ENCODE measurements around the gene RAB7A. TPM values are rescaled to one million over a fixed set of nuclear protein-coding genes. Genes with fewer than 3 reads are reported as not detected.

Gene RAB7A
- total and polyA plus RNA-seq, 2 donors (not counting 1 experiment from before 2014, with no cell fraction given): 62.7 to 138 TPM

GRCh38 chr3:128861491-128861890 is 135.5 kb downstream of the RAB7A start:
- Mint-ChIP-seq H3K27ac (no peak overlapping the region), H3K4me1 (no peaks in the 10 kb centered on the region), H3K9me3 (ENCODE audit: insufficient read depth) (peaks cover 15% of the 10 kb centered on the region), H3K4me3 (no peak overlapping the region), H3K27me3 (no peaks in the 10 kb centered on the region)
- TF ChIP-seq CTCF (IDR thresholded peaks at IDR 0.05) (no peak), EZH2 (IDR thresholded peaks at IDR 0.05; ENCODE audit: borderline replicate concordance, insufficient read depth, low read depth, low read length, poor library complexity, severe bottlenecking) (no peak)
- WGBS (ENCODE audit: insufficient coverage): 89% methylated on average over 6 of the region's 6 CpGs
- no peaks in the 10 kb centered on the region for H3K36me3 ChIP-seq (replicated peaks in 1 of 2; ENCODE audit: control extremely low read depth in 1 of 2, control insufficient read depth in 1 of 2, extremely low read depth in 1 of 2, insufficient read depth in 2 of 2, low read length in 1 of 2)
- no peaks in the 10 kb centered on the region for H3K27me3 ChIP-seq (replicated peaks in 1 of 4; ENCODE audit: control extremely low read depth in 1 of 4, control insufficient read depth in 3 of 4, insufficient read depth in 4 of 4, low read length in 3 of 4)
- ChIA-PET POLR2A (no interaction called here), CTCF (no interaction called here)
- no peaks in the 10 kb centered on the region for H3K79me2 ChIP-seq (ENCODE audit: control insufficient read depth, insufficient read depth, low read length)
- no peaks in the 10 kb centered on the region for H4K20me1 ChIP-seq (ENCODE audit: control insufficient read depth, insufficient read depth, low read length, poor library complexity, severe bottlenecking)
- H3K4me1 ChIP-seq (ENCODE audit: control insufficient read depth in 2 of 2, insufficient read depth in 2 of 2, low read length in 2 of 2): no peaks in the 10 kb centered on the region
- intact Hi-C loops (cut with micrococcal nuclease): no loop called here
- H3K9ac ChIP-seq (ENCODE audit: low read length): no peak overlapping the region
- H3K4me3 ChIP-seq (ENCODE audit: control extremely low read depth in 1 of 5, extremely low read depth in 1 of 5, insufficient read depth in 1 of 5, low read depth in 2 of 5, low read length in 4 of 5): no peak overlapping the region
- peaks cover 0 to 55% (median 34%) of the 10 kb centered on the region in 3 donors for H3K9me3 ChIP-seq (ENCODE audit: control extremely low read depth in 1 of 3, control insufficient read depth in 2 of 3, insufficient read depth in 1 of 3, low read length in 2 of 3)
- no peak overlapping the region for H3K4me2 ChIP-seq (replicated peaks; ENCODE audit: low read depth, low read length, poor library complexity, severe bottlenecking)
- no peak overlapping the region for H2AFZ ChIP-seq (ENCODE audit: insufficient read depth, low read depth, low read length, poor library complexity, severe bottlenecking)
- no peak overlapping the region for H3K27ac ChIP-seq (ENCODE audit: low read length in 2 of 2)
- no peak for DNase-seq
- no peak for ATAC-seq (ENCODE audit: low read depth)

- peaks cover 9% of the 10 kb centered on the region for H3K9me3 Mint-ChIP-seq (ENCODE audit: insufficient read depth)
- Histone ChIP-seq H3K4me1 (ENCODE audit: control insufficient read depth in 2 of 2, insufficient read depth in 2 of 2, low read length in 2 of 2) (no peaks in the 10 kb centered on the region), H3K4me3 (ENCODE audit: control extremely low read depth in 1 of 5, extremely low read depth in 1 of 5, insufficient read depth in 1 of 5, low read depth in 2 of 5, low read length in 4 of 5) (no peak overlapping the region), H3K27ac (ENCODE audit: low read length in 2 of 2) (no peak overlapping the region), H3K4me2 (replicated peaks; ENCODE audit: low read depth, low read length, poor library complexity, severe bottlenecking) (no peak overlapping the region), H3K9me3 (ENCODE audit: control extremely low read depth in 1 of 3, control insufficient read depth in 2 of 3, insufficient read depth in 1 of 3, low read length in 2 of 3) (peaks cover 0 to 34% (median 26%) of the 10 kb centered on the region in 3 donors), H3K36me3 (replicated peaks in 1 of 2; ENCODE audit: control extremely low read depth in 1 of 2, control insufficient read depth in 1 of 2, extremely low read depth in 1 of 2, insufficient read depth in 2 of 2, low read length in 1 of 2) (no peaks in the 10 kb centered on the region), H2AFZ (ENCODE audit: insufficient read depth, low read depth, low read length, poor library complexity, severe bottlenecking) (no peak overlapping the region), H3K79me2 (ENCODE audit: control insufficient read depth, insufficient read depth, low read length) (no peaks in the 10 kb centered on the region), H4K20me1 (ENCODE audit: control insufficient read depth, insufficient read depth, low read length, poor library complexity, severe bottlenecking) (no peaks in the 10 kb centered on the region), H3K27me3 (replicated peaks in 1 of 4; ENCODE audit: control extremely low read depth in 1 of 4, control insufficient read depth in 3 of 4, insufficient read depth in 4 of 4, low read length in 3 of 4) (no peaks in the 10 kb centered on the region), H3K9ac (ENCODE audit: low read length) (no peak overlapping the region)
- no peak for TF ChIP-seq CTCF (IDR thresholded peaks at IDR 0.05)
- no peak for TF ChIP-seq EZH2 (IDR thresholded peaks at IDR 0.05; ENCODE audit: borderline replicate concordance, insufficient read depth, low read depth, low read length, poor library complexity, severe bottlenecking)
- ChIA-PET CTCF (no interaction called here), POLR2A (no interaction called here)
- no peak overlapping the region for H3K4me3 Mint-ChIP-seq
- H3K27ac Mint-ChIP-seq: no peak overlapping the region
- no peak for ATAC-seq (ENCODE audit: low read depth)
- DNase-seq: no peak
- H3K4me1 Mint-ChIP-seq: no peaks in the 10 kb centered on the region
- no CpG with 5 or more reads among the region's 3 CpGs for WGBS (ENCODE audit: insufficient coverage)
- intact Hi-C loops (cut with micrococcal nuclease): no loop called here
- H3K27me3 Mint-ChIP-seq: no peaks in the 10 kb centered on the region
These were observed 137.6 kb downstream of the RAB7A start for GRCh38 chr3:128863560-128863959.

Small RNA genes lying within 50 kb of the gene (small RNA-seq; reads per million reads assigned to genes)
- not detected for gene RF00399 (ENCODE audit: insufficient read length, low read depth, low replicate concordance)

Other genes with a start within 250 kb of the RAB7A start
- not detected in 2 replicates for gene GATA2, start 233.0 kb upstream of the RAB7A start, total RNA-seq
- gene GATA2, start 233.0 kb upstream of the RAB7A start, polyA plus RNA-seq: 0.27 TPM in 1 of 2 replicates, not detected in the other
- 80.6 and 83.2 TPM in 2 replicates for gene RPN1, start 75.4 kb upstream of the RAB7A start, total RNA-seq
- gene RPN1, start 75.4 kb upstream of the RAB7A start, polyA plus RNA-seq: 40.4 and 47.7 TPM in 2 replicates
- gene ACAD9, start 153.4 kb downstream of the RAB7A start, total RNA-seq: 57.6 and 71.8 TPM in 2 replicates
- 32.8 and 33.6 TPM in 2 replicates for gene ACAD9, start 153.4 kb downstream of the RAB7A start, polyA plus RNA-seq

Measured in B cell (primary cell).